ENCODE measurements around the gene TMEM40.
A peak's percentile ranks its signal among the peaks of the same experiment; 100 is the strongest.

TMEM40 gene

DNA sequence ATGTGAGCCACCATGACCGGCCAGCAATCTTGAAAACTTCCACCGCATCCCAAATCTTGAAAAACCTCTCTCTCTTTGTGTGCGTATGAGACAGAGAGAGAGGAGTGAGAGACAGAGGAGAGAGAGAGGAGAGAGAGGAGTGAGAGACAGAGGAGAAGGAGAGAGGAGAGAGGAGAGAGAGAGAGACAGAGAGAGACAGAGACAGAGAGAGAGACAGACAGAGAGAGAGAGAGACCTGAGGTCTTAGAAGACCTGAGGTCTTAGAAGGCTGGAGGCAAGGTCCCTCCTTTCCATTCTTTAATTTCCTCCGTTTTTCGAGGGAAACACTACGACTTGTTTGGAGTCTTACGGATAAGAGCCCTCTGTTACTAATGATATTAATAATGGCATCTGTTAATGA lies 39.5 kb downstream of the TMEM40 start:
- Histone ChIP-seq H3K79me1 (replicated peaks; ENCODE audit: low read length, poor library complexity, severe bottlenecking) (no peaks in the 10 kb centered on the region), H2AFZ (ENCODE audit: low read depth, low read length) (no peak overlapping the region), H3K27ac (ENCODE audit: low read length, poor library complexity, severe bottlenecking) (no peak overlapping the region), H3K18ac (ENCODE audit: low read depth in 1 of 2, low read length in 2 of 2) (no peak overlapping the region), H3K14ac (ENCODE audit: low read length in 2 of 2) (no peak overlapping the region), H2BK15ac (ENCODE audit: low read depth, poor library complexity, severe bottlenecking) (no peak overlapping the region), H4K8ac (ENCODE audit: low read length) (no peak overlapping the region), H2BK5ac (ENCODE audit: low read depth, low read length, poor library complexity, severe bottlenecking) (no peak overlapping the region), H3K36me3 (ENCODE audit: control insufficient read depth in 1 of 2, insufficient read depth in 2 of 2, low read depth in 1 of 2, low read length in 2 of 2) (no peaks in the 10 kb centered on the region), H3K4me1 (ENCODE audit: control insufficient read depth, insufficient read depth, low read depth, low read length) (peaks cover 1% of the 10 kb centered on the region), H3K9ac (ENCODE audit: low read length) (peak overlapping the region; percentile 82), H2BK12ac (ENCODE audit: low read length in 2 of 2) (no peak overlapping the region), H3K4ac (ENCODE audit: low read depth in 1 of 2, low read length in 2 of 2) (no peak overlapping the region), H3K27me3 (ENCODE audit: control insufficient read depth in 1 of 2, insufficient read depth in 1 of 2, low read length in 2 of 2) (peaks cover 0 to 10% of the 10 kb centered on the region in 2 experiments), H3K4me3 (ENCODE audit: insufficient read depth in 1 of 2, low read depth in 1 of 2, low read length in 2 of 2) (peak overlapping the region in 1 of 2 experiments; percentile 78), H4K91ac (ENCODE audit: low read length) (no peak overlapping the region), H3K23ac (ENCODE audit: low read length in 2 of 2) (no peak overlapping the region), H2AK5ac (ENCODE audit: low read length, severe bottlenecking) (no peak overlapping the region), H3K9me3 (ENCODE audit: control insufficient read depth, low read length) (no peaks in the 10 kb centered on the region), H2BK120ac (ENCODE audit: low read depth, low read length) (no peak overlapping the region), H3K4me2 (ENCODE audit: low read length, poor library complexity, severe bottlenecking) (no peak overlapping the region)
- WGBS = 79% methylated on average over 7 of the region's 7 CpGs
- DNase-seq = no peak

DNA sequence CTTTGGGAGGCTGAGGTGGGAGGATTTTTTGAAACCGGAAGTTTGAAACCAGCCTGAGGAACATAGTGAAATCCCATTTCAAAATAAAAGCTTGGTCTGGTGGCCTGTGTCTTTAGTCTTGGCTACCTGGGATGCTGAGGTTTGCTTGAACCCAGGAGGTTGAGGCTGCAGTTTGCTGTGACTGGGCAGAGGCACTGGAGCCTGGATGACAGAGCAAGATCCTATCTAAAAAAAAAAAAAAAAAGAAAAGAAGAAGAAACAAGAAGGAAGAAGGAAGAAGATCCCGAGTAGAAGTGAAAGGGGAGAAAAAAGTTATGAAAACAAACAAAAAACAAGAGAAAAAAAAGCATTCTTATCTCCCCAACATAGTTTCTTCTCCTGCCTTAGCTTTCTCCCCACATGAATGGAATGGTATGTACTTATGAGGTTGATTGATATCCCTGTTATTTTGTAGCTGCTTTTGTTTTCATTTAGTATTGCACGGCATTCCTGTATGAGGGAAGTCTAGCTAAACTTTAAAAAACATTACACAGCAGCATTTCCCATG lies 42.4 kb downstream of the TMEM40 start:
- Histone ChIP-seq H2AFZ (ENCODE audit: low read depth, low read length) (no peak overlapping the region), H3K4me2 (ENCODE audit: low read length, poor library complexity, severe bottlenecking) (no peak overlapping the region), H2BK12ac (ENCODE audit: low read length in 2 of 2) (no peak overlapping the region), H3K9me3 (ENCODE audit: control insufficient read depth, low read length) (no peaks in the 10 kb centered on the region), H3K4me3 (ENCODE audit: insufficient read depth in 1 of 2, low read depth in 1 of 2, low read length in 2 of 2) (no peak overlapping the region), H3K18ac (ENCODE audit: low read depth in 1 of 2, low read length in 2 of 2) (no peak overlapping the region), H3K23ac (ENCODE audit: low read length in 2 of 2) (no peak overlapping the region), H3K14ac (ENCODE audit: low read length in 2 of 2) (no peak overlapping the region), H2BK120ac (ENCODE audit: low read depth, low read length) (no peak overlapping the region), H3K27me3 (ENCODE audit: control insufficient read depth in 1 of 2, insufficient read depth in 1 of 2, low read length in 2 of 2) (peaks cover 0 to 26% of the 10 kb centered on the region in 2 experiments), H4K91ac (ENCODE audit: low read length) (no peak overlapping the region), H3K4ac (ENCODE audit: low read depth in 1 of 2, low read length in 2 of 2) (no peak overlapping the region), H3K79me1 (replicated peaks; ENCODE audit: low read length, poor library complexity, severe bottlenecking) (no peaks in the 10 kb centered on the region), H3K4me1 (ENCODE audit: control insufficient read depth, insufficient read depth, low read depth, low read length) (peaks cover 1% of the 10 kb centered on the region), H3K9ac (ENCODE audit: low read length) (no peak overlapping the region), H2AK5ac (ENCODE audit: low read length, severe bottlenecking) (no peak overlapping the region), H2BK15ac (ENCODE audit: low read depth, poor library complexity, severe bottlenecking) (no peak overlapping the region), H3K27ac (ENCODE audit: low read length, poor library complexity, severe bottlenecking) (no peak overlapping the region), H2BK5ac (ENCODE audit: low read depth, low read length, poor library complexity, severe bottlenecking) (no peak overlapping the region), H4K8ac (ENCODE audit: low read length) (no peak overlapping the region), H3K36me3 (ENCODE audit: control insufficient read depth in 1 of 2, insufficient read depth in 2 of 2, low read depth in 1 of 2, low read length in 2 of 2) (no peaks in the 10 kb centered on the region)
- DNase-seq = peak; percentile 39
- 18% methylated on average over 1 of the region's 3 CpGs for WGBS

DNA sequence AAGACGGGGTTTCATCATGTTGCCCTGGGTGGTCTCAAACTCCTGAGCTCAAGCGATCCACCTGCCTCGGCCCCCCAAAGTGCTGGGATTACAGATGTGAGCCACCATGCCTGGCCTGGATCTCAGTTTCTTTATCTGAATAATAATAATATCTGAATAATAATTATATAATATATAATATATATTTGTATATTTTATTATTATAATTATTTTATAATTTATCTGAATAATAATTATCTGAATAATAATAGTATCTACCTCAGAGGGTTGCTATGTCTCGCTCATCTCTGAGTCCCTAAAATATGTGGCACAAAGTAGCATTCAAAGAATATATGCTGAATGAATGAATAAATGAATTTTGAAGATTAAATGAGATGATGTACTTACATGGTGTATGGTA lies 44.8 kb downstream of the TMEM40 start:
- Histone ChIP-seq H2BK120ac (ENCODE audit: low read depth, low read length) (no peak overlapping the region), H3K18ac (ENCODE audit: low read depth in 1 of 2, low read length in 2 of 2) (no peak overlapping the region), H3K9me3 (ENCODE audit: control insufficient read depth, low read length) (no peaks in the 10 kb centered on the region), H4K91ac (ENCODE audit: low read length) (no peak overlapping the region), H3K4me3 (ENCODE audit: insufficient read depth in 1 of 2, low read depth in 1 of 2, low read length in 2 of 2) (no peak overlapping the region), H3K4me1 (ENCODE audit: control insufficient read depth, insufficient read depth, low read depth, low read length) (peaks cover 1% of the 10 kb centered on the region), H3K14ac (ENCODE audit: low read length in 2 of 2) (no peak overlapping the region), H2BK12ac (ENCODE audit: low read length in 2 of 2) (no peak overlapping the region), H2BK5ac (ENCODE audit: low read depth, low read length, poor library complexity, severe bottlenecking) (no peak overlapping the region), H3K4me2 (ENCODE audit: low read length, poor library complexity, severe bottlenecking) (no peak overlapping the region), H3K23ac (ENCODE audit: low read length in 2 of 2) (no peak overlapping the region), H3K4ac (ENCODE audit: low read depth in 1 of 2, low read length in 2 of 2) (no peak overlapping the region), H2AK5ac (ENCODE audit: low read length, severe bottlenecking) (no peak overlapping the region), H3K36me3 (ENCODE audit: control insufficient read depth in 1 of 2, insufficient read depth in 2 of 2, low read depth in 1 of 2, low read length in 2 of 2) (no peaks in the 10 kb centered on the region), H3K9ac (ENCODE audit: low read length) (no peak overlapping the region), H3K79me1 (replicated peaks; ENCODE audit: low read length, poor library complexity, severe bottlenecking) (no peaks in the 10 kb centered on the region), H2BK15ac (ENCODE audit: low read depth, poor library complexity, severe bottlenecking) (no peak overlapping the region), H4K8ac (ENCODE audit: low read length) (no peak overlapping the region), H2AFZ (ENCODE audit: low read depth, low read length) (no peak overlapping the region), H3K27ac (ENCODE audit: low read length, poor library complexity, severe bottlenecking) (no peak overlapping the region), H3K27me3 (ENCODE audit: control insufficient read depth in 1 of 2, insufficient read depth in 1 of 2, low read length in 2 of 2) (peaks cover 5 to 42% of the 10 kb centered on the region in 2 experiments)
- 98% methylated on average over 4 of the region's 4 CpGs for WGBS
- no peak for DNase-seq

DNA sequence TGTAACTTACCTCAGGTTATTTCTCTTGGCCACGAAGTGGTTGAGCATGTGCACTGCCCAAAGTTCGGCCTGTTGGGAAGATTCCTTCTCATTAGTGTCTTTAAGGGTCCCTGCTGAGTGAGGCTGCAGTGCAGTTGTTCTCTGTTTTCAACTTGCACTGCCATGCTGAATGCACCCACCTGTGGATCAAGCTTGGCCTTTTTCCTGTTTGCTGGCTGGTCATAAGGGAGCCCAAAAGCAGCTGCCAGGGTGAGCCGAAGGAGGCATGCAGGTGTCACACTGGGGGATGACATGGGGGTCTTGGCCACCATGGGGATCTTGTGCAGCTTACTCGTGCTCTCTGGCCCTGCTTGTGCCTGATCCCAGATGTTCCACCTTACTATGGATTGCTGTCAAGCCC lies 49.0 kb downstream of the TMEM40 start:
- Histone ChIP-seq H3K9ac (ENCODE audit: low read length) (no peak overlapping the region), H3K79me1 (replicated peaks; ENCODE audit: low read length, poor library complexity, severe bottlenecking) (no peaks in the 10 kb centered on the region), H3K9me3 (ENCODE audit: control insufficient read depth, low read length) (no peaks in the 10 kb centered on the region), H3K4me2 (ENCODE audit: low read length, poor library complexity, severe bottlenecking) (no peak overlapping the region), H2BK120ac (ENCODE audit: low read depth, low read length) (no peak overlapping the region), H3K27me3 (ENCODE audit: control insufficient read depth in 1 of 2, insufficient read depth in 1 of 2, low read length in 2 of 2) (peaks cover 5 to 62% of the 10 kb centered on the region in 2 experiments), H3K18ac (ENCODE audit: low read depth in 1 of 2, low read length in 2 of 2) (no peak overlapping the region), H4K91ac (ENCODE audit: low read length) (no peak overlapping the region), H2AK5ac (ENCODE audit: low read length, severe bottlenecking) (no peak overlapping the region), H2AFZ (ENCODE audit: low read depth, low read length) (no peak overlapping the region), H2BK12ac (ENCODE audit: low read length in 2 of 2) (no peak overlapping the region), H2BK5ac (ENCODE audit: low read depth, low read length, poor library complexity, severe bottlenecking) (no peak overlapping the region), H2BK15ac (ENCODE audit: low read depth, poor library complexity, severe bottlenecking) (no peak overlapping the region), H3K4me1 (ENCODE audit: control insufficient read depth, insufficient read depth, low read depth, low read length) (peaks cover 2% of the 10 kb centered on the region), H3K4ac (ENCODE audit: low read depth in 1 of 2, low read length in 2 of 2) (no peak overlapping the region), H3K4me3 (ENCODE audit: insufficient read depth in 1 of 2, low read depth in 1 of 2, low read length in 2 of 2) (no peak overlapping the region), H3K14ac (ENCODE audit: low read length in 2 of 2) (no peak overlapping the region), H3K23ac (ENCODE audit: low read length in 2 of 2) (no peak overlapping the region), H4K8ac (ENCODE audit: low read length) (no peak overlapping the region), H3K27ac (ENCODE audit: low read length, poor library complexity, severe bottlenecking) (no peak overlapping the region), H3K36me3 (ENCODE audit: control insufficient read depth in 1 of 2, insufficient read depth in 2 of 2, low read depth in 1 of 2, low read length in 2 of 2) (no peaks in the 10 kb centered on the region)
- WGBS = 68% methylated on average over 4 of the region's 4 CpGs
- no peak for DNase-seq
